IMR-90 (cell line): ENCODE measurements around the gene MFAP2. TPM values are rescaled to one million over a fixed set of nuclear protein-coding genes. Genes with fewer than 3 reads are reported as not detected.

Experiments used
- ATAC-seq: fragments of 200-7000 bp; cut with Tn5 transposase; 2 replicates; pipeline ENCODE4 v1.9.1; 2020; ENCODE audit warnings: low read depth, mild to moderate bottlenecking, moderate library complexity
- BruUV-seq: library from RNA; stranded (reverse); fragments of 400-500 nt; replicated peaks from 2 replicates; lab custom pipeline; 2021; lab: Mats Ljungman, UMichigan
- CTCF ChIA-PET: fragments of 300-600 bp; formaldehyde crosslinking; extraction: SDS; loops from one replicate; lab custom pipeline; 2021; ENCODE audit warnings: antibody characterized with exemption; lab: Yijun Ruan, JAX
- POLR2A ChIA-PET: fragments of 300-600 bp; sonication (Branson Sonifier 250); formaldehyde crosslinking; loops from one replicate; lab custom pipeline; 2022; ENCODE audit warnings: antibody characterized with exemption; ENCODE audit not compliant: unreplicated experiment; lab: Charles Lee
- DNase-seq: peaks from one replicate; pipeline ENCODE4 v3.0.0; 2013
- H2AFZ ChIP-seq: replicated peaks from 2 replicates; pipeline ENCODE3; 2013; ENCODE audit warnings: low read length, mild to moderate bottlenecking; ENCODE audit not compliant: poor library complexity
- H2AK5ac ChIP-seq: 2 replicates; pipeline ENCODE4 v1.6.1; 2013; ENCODE audit warnings: low read depth, low read length, inconsistent platforms
- H2AK9ac ChIP-seq: replicated peaks from 2 replicates; pipeline ENCODE3; 2013; ENCODE audit warnings: mild to moderate bottlenecking, low read depth, low read length, moderate library complexity; ENCODE audit not compliant: poor library complexity
- H2BK120ac ChIP-seq: 2 replicates; pipeline ENCODE4 v1.6.1; 2013; ENCODE audit warnings: low read depth, low read length, inconsistent platforms
- H2BK15ac ChIP-seq: 3 replicates; pipeline ENCODE4 v1.6.1; 2013; ENCODE audit warnings: low read depth, low read length, inconsistent platforms
- H2BK20ac ChIP-seq: 2 replicates; pipeline ENCODE4 v1.6.1; 2013; ENCODE audit warnings: low read depth, mild to moderate bottlenecking, inconsistent platforms, low read length, moderate library complexity
- H2BK5ac ChIP-seq: 2 replicates; pipeline ENCODE4 v1.6.1; 2013; ENCODE audit warnings: mild to moderate bottlenecking, low read depth, low read length, inconsistent platforms; ENCODE audit not compliant: poor library complexity, severe bottlenecking
- H3K14ac ChIP-seq: replicated peaks from 2 replicates; pipeline ENCODE4 v1.6.1; 2013; ENCODE audit warnings: low read depth, low read length, inconsistent platforms
- H3K18ac ChIP-seq: 2 replicates; pipeline ENCODE4 v1.6.1; 2013; ENCODE audit warnings: low read depth, low read length, control low read depth
- H3K23ac ChIP-seq: 2 replicates; pipeline ENCODE4 v1.6.1; 2013; ENCODE audit warnings: low read depth, low read length, inconsistent platforms
- H3K27ac ChIP-seq: 2 replicates; pipeline ENCODE4 v1.5.1; 2013; ENCODE audit warnings: mild to moderate bottlenecking, control low read depth, low read length; ENCODE audit not compliant: insufficient read depth
- H3K27me3 ChIP-seq: 2 replicates; pipeline ENCODE4 v1.6.1; 2013; ENCODE audit warnings: low read length; ENCODE audit not compliant: control insufficient read depth, insufficient read depth
- H3K36me3 ChIP-seq: 2 replicates; pipeline ENCODE4 v1.6.1; 2013; ENCODE audit warnings: low read length, mixed read lengths; ENCODE audit not compliant: control insufficient read depth, insufficient read depth
- H3K4ac ChIP-seq: 2 replicates; pipeline ENCODE4 v1.6.1; 2013; ENCODE audit warnings: low read depth, low read length, inconsistent platforms
- H3K4me1 ChIP-seq: 2 replicates; pipeline ENCODE4 v1.6.1; 2013; ENCODE audit warnings: low read length, mixed read lengths; ENCODE audit not compliant: control insufficient read depth, insufficient read depth
- H3K4me2 ChIP-seq: 2 replicates; pipeline ENCODE4 v1.6.1; 2013; ENCODE audit warnings: low read depth, mild to moderate bottlenecking, control low read depth, low read length, moderate library complexity
- H3K4me3 ChIP-seq: 2 replicates; pipeline ENCODE4 v1.5.1; 2013; ENCODE audit warnings: low read depth, mild to moderate bottlenecking, control low read depth, low read length, moderate library complexity; ENCODE audit not compliant: insufficient read depth
- H3K56ac ChIP-seq: 2 replicates; pipeline ENCODE4 v1.6.1; 2013; ENCODE audit warnings: low read length, inconsistent platforms; ENCODE audit not compliant: insufficient read depth; ENCODE audit errors: extremely low read depth
- H3K79me1 ChIP-seq, 2 experiments: 2 replicates each; pipeline ENCODE4 v1.6.1; 2013; ENCODE audit warnings: low read length in 2 of 2, inconsistent platforms in 1 of 2, low read depth in 1 of 2
- H3K9ac ChIP-seq: 2 replicates; pipeline ENCODE4 v1.6.1; 2013; ENCODE audit warnings: low read depth, low read length, control low read depth
- H3K9me1 ChIP-seq: 2 replicates; pipeline ENCODE4 v1.6.1; 2013; ENCODE audit warnings: low read length, inconsistent platforms; ENCODE audit not compliant: insufficient read depth
- H3K9me3 ChIP-seq: 2 replicates; pipeline ENCODE4 v1.6.1; 2013; ENCODE audit warnings: low read length; ENCODE audit not compliant: control insufficient read depth, insufficient read depth
- H4K20me1 ChIP-seq: 2 replicates; pipeline ENCODE4 v1.6.1; 2013; ENCODE audit warnings: low read length, inconsistent platforms; ENCODE audit not compliant: insufficient read depth
- H4K5ac ChIP-seq: 2 replicates; pipeline ENCODE4 v1.6.1; 2013; ENCODE audit warnings: mild to moderate bottlenecking, low read depth, low read length, control low read depth
- H4K8ac ChIP-seq, 2 experiments: 2 replicates each; pipeline ENCODE4 v1.6.1; 2013; ENCODE audit warnings: low read depth in 2 of 2, low read length in 2 of 2, control low read depth in 1 of 2, inconsistent platforms in 1 of 2
- H4K91ac ChIP-seq: 2 replicates; pipeline ENCODE4 v1.6.1; 2013; ENCODE audit warnings: low read depth, low read length, inconsistent platforms; ENCODE audit not compliant: insufficient read depth
- BHLHE40 ChIP-seq: fragments of 150-350 bp; IDR thresholded peaks from 2 replicates; pipeline ENCODE4 v1.6.1; 2016; ENCODE audit warnings: mild to moderate bottlenecking, low read depth, low read length
- ELK1 ChIP-seq: fragments of 150-350 bp; IDR thresholded peaks from 2 replicates; pipeline ENCODE4 v1.6.1; 2016; ENCODE audit warnings: low read depth, mild to moderate bottlenecking, low read length, moderate library complexity, borderline replicate concordance
- MXI1 ChIP-seq: IDR thresholded peaks from 2 replicates; pipeline ENCODE4 v1.6.1; 2012; ENCODE audit warnings: low read depth, mild to moderate bottlenecking, low read length, moderate library complexity, borderline replicate concordance
- NFE2L2 ChIP-seq: fragments of 150-350 bp; IDR thresholded peaks from 2 replicates; pipeline ENCODE4 v1.6.1; 2016; ENCODE audit warnings: low read depth, mild to moderate bottlenecking, low read length
- RCOR1 ChIP-seq: IDR thresholded peaks from 2 replicates; pipeline ENCODE4 v1.6.1; 2012; ENCODE audit warnings: mild to moderate bottlenecking, low read length, improper control_type of control experiment; ENCODE audit not compliant: insufficient replicate concordance
- RFX5 ChIP-seq: IDR thresholded peaks from 2 replicates; pipeline ENCODE4 v1.8.0; 2012; ENCODE audit warnings: low read depth, mild to moderate bottlenecking, low read length, moderate library complexity
- SMC3 ChIP-seq: fragments of 150-350 bp; IDR thresholded peaks from 2 replicates; pipeline ENCODE4 v1.6.1; 2016; ENCODE audit warnings: low read depth, mild to moderate bottlenecking, antibody characterized with exemption, low read length, moderate library complexity
- WGBS, 2 experiments: methylation state at CpG; one replicate each; pipeline versions ENCODE4 v1.1.5 to v1.1.7; 2013; ENCODE audit warnings: missing lambda C conversion rate in 2 of 2; ENCODE audit not compliant: insufficient read length in 1 of 2; ENCODE audit errors: extremely low coverage in 2 of 2; 5-methylcytosine and 5-hydroxymethylcytosine counted together
- dilution Hi-C: fragments of 300-500 bp; cut with HindIII; formaldehyde crosslinking; loops from one replicate; pipeline ENCODE4 v1.14.3; 2018; ENCODE audit warnings: low sequenced_read_pairs; ENCODE audit not compliant: unreplicated experiment
- in situ Hi-C: fragments of 300-500 bp; cut with MboI; formaldehyde crosslinking; loops from 3 replicates; pipeline ENCODE4 v1.14.3; 2019; ENCODE audit warnings: low sequenced_read_pairs, inconsistent platforms, mixed read lengths
- intact Hi-C: fragments of 100-400 bp; cut with micrococcal nuclease; formaldehyde crosslinking; loops from 2 replicates; pipeline ENCODE4 v1.10.0; 2022
- polyA plus RNA-seq, 3 experiments: library from polyadenylated mRNA; depleted of rRNA; stranded (reverse); fragments of >200 nt; gene quantifications; 2 replicates each; pipeline ENCODE4 v1.2.3, GENCODE V29; 2012; ENCODE audit warnings: low replicate concordance in 1 of 3
- total RNA-seq: library from RNA; depleted of rRNA; stranded (reverse); fragments of >200 nt; gene quantifications from 2 replicates; pipeline ENCODE4 v1.2.3, GENCODE V29; 2012

MFAP2 gene
- total and polyA plus RNA-seq, 2 of the 4 experiments (the other 2 are of a cell fraction), result 3.9 to 13.9 TPM

GRCh38 chr1:16992102-16992501, 11.7 kb upstream of the MFAP2 start:
- TF ChIP-seq MXI1 (no peak), RFX5 (no peak), BHLHE40 (no peak), ELK1 (no peak), SMC3 (no peak), RCOR1 (no peak), NFE2L2 (no peak)
- Histone ChIP-seq H3K79me1 (no peaks in the 10 kb centered on the region), H4K5ac (no peak overlapping the region), H2BK20ac (no peak overlapping the region), H3K9me3 (no peaks in the 10 kb centered on the region), H2AK5ac (no peak overlapping the region), H3K9ac (no peak overlapping the region), H3K18ac (no peak overlapping the region), H2AFZ (no peak overlapping the region), H3K23ac (no peak overlapping the region), H3K27me3 (no peaks in the 10 kb centered on the region), H2AK9ac (no peak overlapping the region), H3K27ac (no peak overlapping the region), H2BK15ac (no peak overlapping the region), H3K56ac (no peak overlapping the region), H3K4ac (no peak overlapping the region), H4K20me1 (no peaks in the 10 kb centered on the region), H3K4me2 (no peak overlapping the region), H3K4me1 (no peaks in the 10 kb centered on the region), H3K9me1 (no peaks in the 10 kb centered on the region), H4K8ac (no peak overlapping the region), H3K14ac (no peak overlapping the region), H3K4me3 (no peak overlapping the region), H2BK120ac (no peak overlapping the region), H2BK5ac (no peak overlapping the region), H4K91ac (no peak overlapping the region), H3K36me3 (peaks cover 9% of the 10 kb centered on the region)
- CTCF ChIA-PET, result no interaction called here
- POLR2A ChIA-PET, result no interaction called here
- intact Hi-C loops (no loop called here), in situ Hi-C loops (no loop called here), dilution Hi-C loops (no loop called here)
- BruUV-seq, result no TSS peak
- 100% methylated on average over 5 of the region's 12 CpGs; no CpG with 5 or more reads in 1 of the 2 experiments for WGBS, 2 experiments
- ATAC-seq, result no peak
- DNase-seq, result no peak
